GM18868 (cell line): Measurements from ENCODE around the gene ISLR.

Experiments
- ATAC-seq: cut with Tn5 transposase; IDR thresholded peaks from one replicate; pipeline ENCODE4 v1.9.1; 2021; ENCODE audit warnings: mild to moderate bottlenecking, moderate library complexity; ENCODE audit not compliant: unreplicated experiment

Gene ISLR

GRCh38 chr15:74192751-74193150, 19.2 kb downstream of the ISLR start:
- no peak for ATAC-seq

GRCh38 chr15:74193299-74193718, 19.8 kb downstream of the ISLR start:
- no peak for ATAC-seq

- no peak for ATAC-seq
These were observed 20.4 kb downstream of the ISLR start for GRCh38 chr15:74193905-74194304.

GRCh38 chr15:74194572-74195559, 21.4 kb downstream of the ISLR start:
- ATAC-seq = no peak

- no peak for ATAC-seq
These were observed 22.7 kb downstream of the ISLR start for GRCh38 chr15:74196175-74196574.

GRCh38 chr15:74197176-74197965, 23.9 kb downstream of the ISLR start:
- ATAC-seq = no peak

GRCh38 chr15:74199297-74199652, 25.8 kb downstream of the ISLR start:
- no peak for ATAC-seq

GRCh38 chr15:74200412-74200815, 26.9 kb downstream of the ISLR start:
- ATAC-seq = no peak

GRCh38 chr15:74200871-74201419, 27.4 kb downstream of the ISLR start:
- ATAC-seq = no peak

- ATAC-seq = no peak
These were observed 28.4 kb downstream of the ISLR start for GRCh38 chr15:74201710-74202420.

GRCh38 chr15:74202452-74203401, 29.2 kb downstream of the ISLR start, which contains the start of gene STRA6:
STRA6 (minus strand) TSS chr15:74202787; CDS start chr15:74202267, 520 bp downstream.
- ATAC-seq = no peak

- ATAC-seq = no peak
These were observed 30.5 kb downstream of the ISLR start for GRCh38 chr15:74203914-74204431.

GRCh38 chr15:74205582-74205947, 32.1 kb downstream of the ISLR start:
- no peak for ATAC-seq

GRCh38 chr15:74206801-74207281, 33.3 kb downstream of the ISLR start:
- no peak for ATAC-seq

- ATAC-seq = no peak
These were observed 34.3 kb downstream of the ISLR start for GRCh38 chr15:74207652-74208440.

- ATAC-seq = no peak
These were observed 35.0 kb downstream of the ISLR start for GRCh38 chr15:74208496-74208895.

GRCh38 chr15:74208901-74209559, 35.5 kb downstream of the ISLR start:
- no peak for ATAC-seq

GRCh38 chr15:74209560-74209958, 36.0 kb downstream of the ISLR start:
- ATAC-seq = no peak
